ENCODE measurements around the gene APCDD1L.

Gene APCDD1L

GRCh38 chr20:58552366-58552934 lies 37.3 kb upstream of the APCDD1L start:
- Histone ChIP-seq H3K4me1 (ENCODE audit: control insufficient read depth, insufficient read depth, low read length) (0 out of 2 replicates have a peak, but pooled peaks cover 2% of the 10 kb centered on the region), H3K27me3 (ENCODE audit: control insufficient read depth, insufficient read depth, low read length) (peaks cover 12% of the 10 kb centered on the region; the same call in 1 of the 2 replicates)

GRCh38 chr20:58551631-58552030 lies 36.4 kb upstream of the APCDD1L start:
- H3K9ac ChIP-seq (ENCODE audit: low read length): no peak overlapping the region
- no peak overlapping the region for H3K4me3 ChIP-seq (ENCODE audit: low read depth, low read length)
- peaks cover 10% of the 10 kb centered on the region; the same call in 1 of the 2 replicates for H3K27me3 ChIP-seq (ENCODE audit: control insufficient read depth, insufficient read depth, low read length)
- no peaks in the 10 kb centered on the region for H3K36me3 ChIP-seq (ENCODE audit: control insufficient read depth, insufficient read depth, low read length)
- H3K27ac ChIP-seq (ENCODE audit: low read depth, low read length): no peak overlapping the region
- peaks cover 5% of the 10 kb centered on the region for H3K9me3 ChIP-seq (ENCODE audit: control insufficient read depth, insufficient read depth, low read depth, low read length)
- H3K4me1 ChIP-seq (ENCODE audit: control insufficient read depth, insufficient read depth, low read length): 0 out of 2 replicates have a peak, but pooled peaks cover 2% of the 10 kb centered on the region

More at GRCh38 chr20:58552366-58552934, 37.3 kb upstream of the APCDD1L start:
- Histone ChIP-seq H3K9me3 (ENCODE audit: control insufficient read depth, insufficient read depth, low read depth, low read length) (peaks cover 5% of the 10 kb centered on the region), H3K36me3 (ENCODE audit: control insufficient read depth, insufficient read depth, low read length) (no peaks in the 10 kb centered on the region), H3K4me3 (ENCODE audit: low read depth, low read length) (no peak overlapping the region), H3K9ac (ENCODE audit: low read length) (no peak overlapping the region), H3K27ac (ENCODE audit: low read depth, low read length) (no peak overlapping the region)

GRCh38 chr20:58550275-58551059 lies 35.3 kb upstream of the APCDD1L start:
- no peak overlapping the region for H3K27ac ChIP-seq (ENCODE audit: low read depth, low read length)
- no peak overlapping the region for H3K4me3 ChIP-seq (ENCODE audit: low read depth, low read length)
- H3K9ac ChIP-seq (ENCODE audit: low read length): no peak overlapping the region
- 0 out of 2 replicates have a peak, but pooled peaks cover 5% of the 10 kb centered on the region for H3K4me1 ChIP-seq (ENCODE audit: control insufficient read depth, insufficient read depth, low read length)
- H3K27me3 ChIP-seq (ENCODE audit: control insufficient read depth, insufficient read depth, low read length): peaks cover 10% of the 10 kb centered on the region; the same call in 1 of the 2 replicates
- peaks cover 5% of the 10 kb centered on the region for H3K9me3 ChIP-seq (ENCODE audit: control insufficient read depth, insufficient read depth, low read depth, low read length)
- no peaks in the 10 kb centered on the region for H3K36me3 ChIP-seq (ENCODE audit: control insufficient read depth, insufficient read depth, low read length)

GRCh38 chr20:58549231-58550209 lies 34.3 kb upstream of the APCDD1L start:
- Histone ChIP-seq H3K9me3 (ENCODE audit: control insufficient read depth, insufficient read depth, low read depth, low read length) (peaks cover 5% of the 10 kb centered on the region), H3K4me3 (ENCODE audit: low read depth, low read length) (no peak overlapping the region), H3K27me3 (ENCODE audit: control insufficient read depth, insufficient read depth, low read length) (peaks cover 10% of the 10 kb centered on the region; the same call in 1 of the 2 replicates), H3K9ac (ENCODE audit: low read length) (no peak overlapping the region), H3K4me1 (ENCODE audit: control insufficient read depth, insufficient read depth, low read length) (peaks cover 6% of the 10 kb centered on the region; the same call in 1 of the 2 replicates), H3K27ac (ENCODE audit: low read depth, low read length) (no peak overlapping the region), H3K36me3 (ENCODE audit: control insufficient read depth, insufficient read depth, low read length) (no peaks in the 10 kb centered on the region)

- peaks cover 12% of the 10 kb centered on the region for H3K4me1 ChIP-seq (ENCODE audit: control insufficient read depth, insufficient read depth, low read length)
- H3K4me3 ChIP-seq (ENCODE audit: low read depth, low read length): no peak overlapping the region
- no peaks in the 10 kb centered on the region for H3K27me3 ChIP-seq (ENCODE audit: control insufficient read depth, insufficient read depth, low read length)
- H3K9ac ChIP-seq (ENCODE audit: low read length): no peak overlapping the region
- H3K36me3 ChIP-seq (ENCODE audit: control insufficient read depth, insufficient read depth, low read length): no peaks in the 10 kb centered on the region
- peaks cover 5% of the 10 kb centered on the region for H3K9me3 ChIP-seq (ENCODE audit: control insufficient read depth, insufficient read depth, low read depth, low read length)
- H3K27ac ChIP-seq (ENCODE audit: low read depth, low read length): no peak overlapping the region
Observed at GRCh38 chr20:58547623-58548475, 32.6 kb upstream of the APCDD1L start.

GRCh38 chr20:58546756-58547622 lies 31.8 kb upstream of the APCDD1L start:
- no peak overlapping the region for H3K4me3 ChIP-seq (ENCODE audit: low read depth, low read length)
- H3K27ac ChIP-seq (ENCODE audit: low read depth, low read length): no peak overlapping the region
- no peak overlapping the region for H3K9ac ChIP-seq (ENCODE audit: low read length)
- H3K9me3 ChIP-seq (ENCODE audit: control insufficient read depth, insufficient read depth, low read depth, low read length): peaks cover 5% of the 10 kb centered on the region
- peaks cover 12% of the 10 kb centered on the region for H3K4me1 ChIP-seq (ENCODE audit: control insufficient read depth, insufficient read depth, low read length)
- no peaks in the 10 kb centered on the region for H3K36me3 ChIP-seq (ENCODE audit: control insufficient read depth, insufficient read depth, low read length)
- H3K27me3 ChIP-seq (ENCODE audit: control insufficient read depth, insufficient read depth, low read length): no peaks in the 10 kb centered on the region

- Histone ChIP-seq H3K27me3 (ENCODE audit: control insufficient read depth, insufficient read depth, low read length) (no peaks in the 10 kb centered on the region), H3K4me3 (ENCODE audit: low read depth, low read length) (no peak overlapping the region)
Observed at GRCh38 chr20:58546416-58546711, 31.2 kb upstream of the APCDD1L start.

GRCh38 chr20:58545565-58546415 lies 30.6 kb upstream of the APCDD1L start:
- Histone ChIP-seq H3K4me3 (ENCODE audit: low read depth, low read length) (no peak overlapping the region), H3K27me3 (ENCODE audit: control insufficient read depth, insufficient read depth, low read length) (no peaks in the 10 kb centered on the region), H3K4me1 (ENCODE audit: control insufficient read depth, insufficient read depth, low read length) (peaks cover 12% of the 10 kb centered on the region), H3K36me3 (ENCODE audit: control insufficient read depth, insufficient read depth, low read length) (no peaks in the 10 kb centered on the region), H3K9ac (ENCODE audit: low read length) (no peak overlapping the region), H3K9me3 (ENCODE audit: control insufficient read depth, insufficient read depth, low read depth, low read length) (no peaks in the 10 kb centered on the region), H3K27ac (ENCODE audit: low read depth, low read length) (no peak overlapping the region)

More at GRCh38 chr20:58546416-58546711, 31.2 kb upstream of the APCDD1L start:
- Histone ChIP-seq H3K9ac (ENCODE audit: low read length) (no peak overlapping the region), H3K9me3 (ENCODE audit: control insufficient read depth, insufficient read depth, low read depth, low read length) (no peaks in the 10 kb centered on the region), H3K27ac (ENCODE audit: low read depth, low read length) (no peak overlapping the region), H3K36me3 (ENCODE audit: control insufficient read depth, insufficient read depth, low read length) (no peaks in the 10 kb centered on the region), H3K4me1 (ENCODE audit: control insufficient read depth, insufficient read depth, low read length) (peaks cover 12% of the 10 kb centered on the region)

GRCh38 chr20:58544891-58545290 lies 29.7 kb upstream of the APCDD1L start:
- Histone ChIP-seq H3K9me3 (ENCODE audit: control insufficient read depth, insufficient read depth, low read depth, low read length) (no peaks in the 10 kb centered on the region), H3K36me3 (ENCODE audit: control insufficient read depth, insufficient read depth, low read length) (no peaks in the 10 kb centered on the region), H3K4me1 (ENCODE audit: control insufficient read depth, insufficient read depth, low read length) (peaks cover 12% of the 10 kb centered on the region), H3K27ac (ENCODE audit: low read depth, low read length) (no peak overlapping the region), H3K27me3 (ENCODE audit: control insufficient read depth, insufficient read depth, low read length) (no peaks in the 10 kb centered on the region), H3K9ac (ENCODE audit: low read length) (no peak overlapping the region), H3K4me3 (ENCODE audit: low read depth, low read length) (no peak overlapping the region)
